Measurements from ENCODE around the gene MYRIP.
"Not testable (repeated sequence)": the region's sequence is repeated elsewhere in the genome, so short reads cannot be mapped to it uniquely, and the experiment has no call there.

The MYRIP gene

DNA sequence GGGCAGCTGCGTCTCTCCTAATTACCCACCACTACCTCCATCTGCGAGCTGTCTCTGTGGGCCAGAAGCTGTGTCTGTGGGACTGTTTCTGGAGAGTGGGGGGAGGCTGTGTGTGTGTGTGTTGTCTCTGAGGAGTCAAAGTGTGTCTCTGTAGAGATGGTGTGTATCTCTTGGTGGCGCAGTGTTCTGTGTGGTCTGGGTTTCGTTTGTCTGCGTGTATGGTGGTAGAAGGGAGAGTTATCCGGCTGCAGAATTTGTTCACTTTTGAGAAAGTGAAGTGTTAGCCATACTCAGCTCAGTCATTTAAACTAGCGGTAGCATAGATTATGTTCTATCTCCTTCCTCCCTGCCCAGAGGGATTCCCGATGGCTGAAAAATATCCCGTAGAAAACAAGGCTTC lies 2.2 kb downstream of the MYRIP start:
- Histone ChIP-seq H3K27me3 (ENCODE audit: insufficient read depth, poor library complexity, severe bottlenecking) (peaks cover 67% of the 10 kb centered on the region), H3K9me3 (ENCODE audit: severe bottlenecking) (no peaks in the 10 kb centered on the region)

DNA sequence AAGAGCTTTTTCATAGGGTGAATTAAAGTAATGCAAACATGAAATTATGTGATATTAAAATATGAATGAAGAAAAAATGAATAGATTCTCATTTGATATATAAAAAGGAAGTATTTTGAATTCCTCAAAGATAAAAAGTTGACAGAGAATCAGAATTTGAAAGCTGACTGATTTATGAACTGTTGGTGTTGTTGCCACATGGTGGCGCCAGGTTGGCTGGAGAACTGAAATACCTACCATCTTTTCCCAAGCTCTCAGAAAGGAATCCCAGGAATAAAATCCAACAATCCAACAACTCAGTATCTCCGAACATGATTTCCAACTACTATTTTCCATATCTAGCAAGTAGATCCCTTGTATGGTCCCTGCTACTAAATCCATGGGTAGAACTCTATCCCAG lies 3.1 kb downstream of the MYRIP start:
- TF ChIP-seq, protein P1, sequence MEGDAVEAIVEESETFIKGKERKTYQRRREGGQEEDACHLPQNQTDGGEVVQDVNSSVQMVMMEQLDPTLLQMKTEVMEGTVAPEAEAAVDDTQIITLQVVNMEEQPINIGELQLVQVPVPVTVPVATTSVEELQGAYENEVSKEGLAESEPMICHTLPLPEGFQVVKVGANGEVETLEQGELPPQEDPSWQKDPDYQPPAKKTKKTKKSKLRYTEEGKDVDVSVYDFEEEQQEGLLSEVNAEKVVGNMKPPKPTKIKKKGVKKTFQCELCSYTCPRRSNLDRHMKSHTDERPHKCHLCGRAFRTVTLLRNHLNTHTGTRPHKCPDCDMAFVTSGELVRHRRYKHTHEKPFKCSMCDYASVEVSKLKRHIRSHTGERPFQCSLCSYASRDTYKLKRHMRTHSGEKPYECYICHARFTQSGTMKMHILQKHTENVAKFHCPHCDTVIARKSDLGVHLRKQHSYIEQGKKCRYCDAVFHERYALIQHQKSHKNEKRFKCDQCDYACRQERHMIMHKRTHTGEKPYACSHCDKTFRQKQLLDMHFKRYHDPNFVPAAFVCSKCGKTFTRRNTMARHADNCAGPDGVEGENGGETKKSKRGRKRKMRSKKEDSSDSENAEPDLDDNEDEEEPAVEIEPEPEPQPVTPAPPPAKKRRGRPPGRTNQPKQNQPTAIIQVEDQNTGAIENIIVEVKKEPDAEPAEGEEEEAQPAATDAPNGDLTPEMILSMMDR (IDR thresholded peaks at IDR 0.05; ENCODE audit: poor library complexity, severe bottlenecking), result peak; percentile 26
- ATAC-seq (ENCODE audit: low read depth) (no peak), DNase-seq (ENCODE audit: low spot score) (no peak)
- no peak overlapping the region for H3K4me3 ChIP-seq (ENCODE audit: severe bottlenecking)
- H3K27ac ChIP-seq (ENCODE audit: poor library complexity, severe bottlenecking), result no peak overlapping the region
- no peaks in the 10 kb centered on the region for H3K36me3 ChIP-seq (ENCODE audit: low read depth)
- H3K4me1 ChIP-seq (ENCODE audit: insufficient read depth, poor library complexity, severe bottlenecking), result no peaks in the 10 kb centered on the region
- no peaks in the 10 kb centered on the region for H3K9me3 ChIP-seq (ENCODE audit: severe bottlenecking)
- H3K27me3 ChIP-seq (ENCODE audit: insufficient read depth, poor library complexity, severe bottlenecking), result peaks cover 64% of the 10 kb centered on the region

More for the DNA sequence above, 2.2 kb downstream of the MYRIP start:
- DNase-seq (ENCODE audit: low spot score), result no peak
- H3K27ac ChIP-seq (ENCODE audit: poor library complexity, severe bottlenecking), result no peak overlapping the region
- H3K36me3 ChIP-seq (ENCODE audit: low read depth), result no peaks in the 10 kb centered on the region
- H3K4me3 ChIP-seq (ENCODE audit: severe bottlenecking), result no peak overlapping the region
- TF ChIP-seq, protein P1 (IDR thresholded peaks at IDR 0.05; ENCODE audit: poor library complexity, severe bottlenecking), result no peak
- H3K4me1 ChIP-seq (ENCODE audit: insufficient read depth, poor library complexity, severe bottlenecking), result no peaks in the 10 kb centered on the region
- ATAC-seq (ENCODE audit: low read depth), result no peak

DNA sequence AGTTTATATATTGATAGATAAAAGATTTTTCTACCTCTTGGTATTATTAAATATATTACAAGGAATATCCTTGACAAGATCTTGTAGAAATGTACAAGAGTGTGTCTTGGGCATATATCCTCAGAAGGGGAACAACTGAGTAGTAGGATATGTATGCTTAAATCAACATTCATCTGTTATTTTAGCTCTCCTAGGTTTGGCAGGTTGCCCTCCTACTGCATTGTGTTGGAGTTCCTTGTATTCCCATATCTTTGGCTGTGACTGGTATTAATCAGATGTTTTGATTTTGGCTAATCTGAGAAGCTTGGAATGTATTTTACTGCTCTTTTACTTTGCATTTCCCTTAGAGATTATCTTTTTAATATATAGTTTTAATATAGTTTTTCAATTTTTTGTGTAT lies 4.6 kb downstream of the MYRIP start:
- DNase-seq (ENCODE audit: low spot score) (no peak), ATAC-seq (ENCODE audit: low read depth) (no peak)
- Histone ChIP-seq H3K4me1 (ENCODE audit: insufficient read depth, poor library complexity, severe bottlenecking) (no peaks in the 10 kb centered on the region), H3K27me3 (ENCODE audit: insufficient read depth, poor library complexity, severe bottlenecking) (peaks cover 49% of the 10 kb centered on the region), H3K9me3 (ENCODE audit: severe bottlenecking) (no peaks in the 10 kb centered on the region), H3K27ac (ENCODE audit: poor library complexity, severe bottlenecking) (no peak overlapping the region), H3K36me3 (ENCODE audit: low read depth) (no peaks in the 10 kb centered on the region), H3K4me3 (ENCODE audit: severe bottlenecking) (no peak overlapping the region)
- TF ChIP-seq, protein P1 (IDR thresholded peaks at IDR 0.05; ENCODE audit: poor library complexity, severe bottlenecking), result no peak

DNA sequence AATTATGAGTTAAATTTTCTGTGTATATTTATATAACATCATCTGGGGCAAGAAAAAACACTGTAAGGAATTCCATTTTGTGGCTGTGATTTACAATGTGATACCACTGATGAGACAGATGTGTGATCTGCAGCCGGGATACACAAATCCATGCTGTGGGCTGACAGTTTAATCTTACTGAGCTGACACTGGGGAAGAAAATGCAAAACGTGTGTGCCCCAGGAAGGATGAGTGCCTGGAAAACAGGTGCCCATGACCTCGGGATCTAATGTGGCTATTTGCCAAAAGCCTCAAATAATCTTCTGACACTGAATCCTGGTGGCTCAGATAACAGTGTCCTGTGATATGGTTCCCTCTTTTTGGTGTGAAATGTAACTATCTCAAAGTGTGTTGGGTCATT lies 10.5 kb downstream of the MYRIP start:
- H3K27me3 ChIP-seq (ENCODE audit: insufficient read depth, poor library complexity, severe bottlenecking), result peaks cover 7% of the 10 kb centered on the region
- no peak overlapping the region for H3K27ac ChIP-seq (ENCODE audit: poor library complexity, severe bottlenecking)
- H3K36me3 ChIP-seq (ENCODE audit: low read depth), result no peaks in the 10 kb centered on the region
- no peaks in the 10 kb centered on the region for H3K9me3 ChIP-seq (ENCODE audit: severe bottlenecking)
- DNase-seq (ENCODE audit: low spot score) (no peak), ATAC-seq (ENCODE audit: low read depth) (no peak)
- H3K4me1 ChIP-seq (ENCODE audit: insufficient read depth, poor library complexity, severe bottlenecking), result no peaks in the 10 kb centered on the region
- TF ChIP-seq, protein P1 (IDR thresholded peaks at IDR 0.05; ENCODE audit: poor library complexity, severe bottlenecking), result no peak
- H3K4me3 ChIP-seq (ENCODE audit: severe bottlenecking), result no peak overlapping the region

DNA sequence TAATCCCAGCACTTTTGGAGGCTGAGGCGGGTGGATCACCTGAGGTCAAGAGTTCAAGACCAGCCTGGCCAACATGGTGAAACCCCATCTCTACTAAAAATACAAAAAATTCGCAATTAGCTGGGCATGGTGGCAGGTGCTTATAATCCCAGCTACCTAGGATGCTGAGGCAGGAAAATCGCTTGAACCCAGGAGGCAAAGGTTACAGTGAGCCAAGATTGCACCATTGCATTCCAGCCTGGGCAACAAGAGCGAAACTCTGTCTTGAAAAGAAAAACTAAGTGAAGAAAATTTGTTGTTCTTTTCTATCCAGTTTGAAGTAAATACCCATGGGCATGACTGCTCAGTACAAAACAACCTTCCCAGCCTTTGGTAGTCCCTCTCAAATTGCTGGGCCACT lies 24.4 kb downstream of the MYRIP start:
- H3K27ac ChIP-seq (ENCODE audit: poor library complexity, severe bottlenecking); ATAC-seq (ENCODE audit: low read depth); DNase-seq (ENCODE audit: low spot score): not testable (repeated sequence)

More for the DNA sequence above, 24.4 kb downstream of the MYRIP start:
- not testable (repeated sequence) for H3K4me3 ChIP-seq (ENCODE audit: severe bottlenecking); H3K4me1 ChIP-seq (ENCODE audit: insufficient read depth, poor library complexity, severe bottlenecking); H3K36me3 ChIP-seq (ENCODE audit: low read depth); H3K9me3 ChIP-seq (ENCODE audit: severe bottlenecking); H3K27me3 ChIP-seq (ENCODE audit: insufficient read depth, poor library complexity, severe bottlenecking)
